GM21381 (cell line): ENCODE measurements around the gene SPHK2.
"Not testable (repeated sequence)": the region's sequence is repeated elsewhere in the genome, so short reads cannot be mapped to it uniquely, and the experiment has no call there.

Experiments used
- ATAC-seq: cut with Tn5 transposase; IDR thresholded peaks from one replicate; pipeline ENCODE4 v1.9.1; 2021; ENCODE audit warnings: mild to moderate bottlenecking, moderate library complexity; ENCODE audit not compliant: unreplicated experiment

SPHK2 gene

GRCh38 chr19:48656840-48657474 is 37.7 kb downstream of the SPHK2 start:
- no peak for ATAC-seq

- ATAC-seq = not testable (repeated sequence)
These were observed 38.5 kb downstream of the SPHK2 start for GRCh38 chr19:48657828-48658227.

DNA sequence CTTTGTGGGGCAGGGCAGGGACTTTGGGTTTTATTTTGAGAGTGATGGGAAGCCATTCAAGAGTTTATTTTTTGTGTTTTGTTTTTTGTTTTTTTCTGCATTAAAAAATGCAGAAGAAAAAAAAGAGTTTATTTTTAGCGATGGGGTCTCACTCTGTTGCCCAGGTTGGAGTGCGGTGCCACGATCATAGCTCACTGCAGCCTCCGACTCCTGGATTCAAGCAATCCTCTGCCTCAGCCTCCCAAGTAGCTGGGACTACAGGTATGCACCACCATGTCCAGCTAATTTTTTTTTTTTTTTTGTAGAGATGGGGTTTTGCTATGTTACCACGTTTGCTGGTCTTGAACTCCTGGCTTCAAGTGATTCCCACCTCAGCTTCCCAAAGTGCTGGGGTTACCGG is 39.2 kb downstream of the SPHK2 start:
- no peak for ATAC-seq

GRCh38 chr19:48659768-48660167 is 40.5 kb downstream of the SPHK2 start:
- no peak for ATAC-seq

GRCh38 chr19:48660852-48661710 is 41.8 kb downstream of the SPHK2 start:
- peak; percentile 87 for ATAC-seq

GRCh38 chr19:48661711-48662090 is 42.4 kb downstream of the SPHK2 start:
- ATAC-seq = no peak

- no peak for ATAC-seq
These were observed 44.4 kb downstream of the SPHK2 start for GRCh38 chr19:48663667-48664066.

GRCh38 chr19:48664476-48664875 is 45.2 kb downstream of the SPHK2 start:
- no peak for ATAC-seq

DNA sequence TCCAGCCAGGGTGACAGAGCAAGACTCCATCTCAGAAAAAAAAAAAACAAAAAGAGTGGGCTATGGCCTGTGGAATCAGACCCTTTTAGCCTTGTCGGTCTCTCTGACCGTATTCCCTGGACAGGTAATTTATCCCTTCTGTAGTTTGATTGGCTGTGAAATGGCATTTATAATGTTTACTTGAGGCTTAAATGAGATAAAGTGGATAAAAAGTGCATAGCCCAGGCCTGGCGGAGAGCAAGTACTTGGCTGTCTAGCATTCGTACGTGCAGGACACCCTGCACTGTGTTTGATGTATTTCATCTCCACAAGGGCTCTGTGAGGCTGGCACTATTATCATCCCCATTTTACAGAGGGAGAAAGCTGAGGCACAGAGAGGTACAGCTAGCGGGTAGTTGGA is 46.5 kb downstream of the SPHK2 start:
- no peak for ATAC-seq

DNA sequence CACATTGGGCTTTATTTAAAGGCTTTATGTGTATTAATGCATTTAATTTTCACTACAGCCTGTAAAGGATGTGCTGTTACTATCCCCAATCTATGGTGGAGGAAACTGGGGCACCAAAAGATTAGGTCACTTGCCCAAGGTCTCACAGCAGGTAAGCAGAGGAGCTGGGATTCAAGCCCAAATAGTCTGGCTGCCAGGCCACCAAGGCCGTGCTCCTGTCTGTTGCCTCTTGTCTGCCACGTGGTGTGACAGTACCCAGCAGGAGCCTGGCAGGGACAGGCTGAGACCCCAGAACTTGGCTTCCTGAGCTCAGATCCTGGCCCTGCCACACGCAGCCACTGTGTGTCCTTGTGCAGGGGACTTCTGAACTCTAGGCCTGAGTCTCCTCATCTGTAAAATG is 49.0 kb downstream of the SPHK2 start:
- no peak for ATAC-seq

- ATAC-seq = no peak
These were observed 49.5 kb downstream of the SPHK2 start for GRCh38 chr19:48668761-48669160.

GRCh38 chr19:48669903-48670668 is 50.8 kb downstream of the SPHK2 start:
- ATAC-seq = no peak

DNA sequence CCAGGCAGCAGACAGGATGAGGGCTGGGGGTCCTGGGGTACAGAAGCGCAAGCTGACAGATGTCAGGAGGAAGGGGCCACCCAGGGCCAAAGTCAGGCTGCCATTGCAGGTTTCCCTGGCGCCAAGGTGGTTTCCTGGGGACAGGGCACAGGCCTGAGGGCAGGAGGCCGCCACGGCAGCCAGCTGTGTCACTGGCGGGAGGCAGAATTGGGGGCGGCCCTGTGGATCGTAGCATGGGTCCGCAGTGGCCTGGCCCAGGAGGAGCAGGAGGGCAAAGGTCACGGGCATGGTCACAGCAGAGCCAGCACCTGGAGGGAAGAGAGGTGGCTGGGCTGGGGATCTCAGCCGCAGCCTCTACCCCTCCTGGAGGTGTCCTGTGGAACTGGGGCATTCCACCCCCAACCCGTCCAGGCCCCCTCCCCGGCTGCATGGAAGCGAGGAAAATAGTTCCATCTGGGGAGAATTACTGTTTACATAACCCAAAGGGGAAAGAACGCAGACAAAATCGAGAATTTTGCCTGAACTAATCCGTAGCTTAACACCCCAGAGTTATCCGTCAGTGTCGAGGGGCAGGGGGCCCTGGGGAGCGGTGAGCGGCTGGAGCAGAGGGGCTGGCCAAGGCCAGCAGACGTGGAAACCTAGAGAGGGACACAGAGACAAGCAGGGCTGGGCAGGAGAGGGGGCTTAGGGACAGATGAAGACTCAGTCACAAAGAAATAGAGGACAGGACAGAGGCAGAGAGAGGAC is 51.6 kb downstream of the SPHK2 start:
- ATAC-seq = no peak

DNA sequence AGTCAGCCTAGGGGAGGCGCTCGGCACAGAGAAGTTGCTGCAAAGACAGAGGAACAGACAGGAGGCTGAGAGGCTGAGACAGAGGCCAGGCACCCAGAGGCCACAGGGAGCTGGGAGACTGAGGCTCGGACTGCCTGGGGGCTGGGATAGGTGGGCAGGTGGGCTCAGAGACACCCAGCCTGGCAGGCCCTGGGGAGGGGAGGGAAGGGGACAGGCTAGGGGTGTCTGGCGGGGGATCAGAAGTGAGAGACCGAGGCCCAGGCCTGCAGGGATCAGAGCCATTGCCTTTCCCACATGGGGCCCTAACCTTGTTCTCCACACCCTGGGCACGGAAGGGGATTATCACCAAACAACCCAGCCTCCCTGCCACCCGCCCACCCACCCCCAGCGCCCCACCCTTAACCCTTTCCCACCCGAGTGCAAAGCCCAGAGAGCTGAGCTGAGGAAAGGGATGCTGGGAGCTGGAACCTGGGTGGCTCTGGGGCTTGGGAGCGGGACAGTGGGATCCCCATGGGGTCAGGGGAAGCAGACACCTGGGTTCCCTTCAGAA is 52.2 kb downstream of the SPHK2 start:
- no peak for ATAC-seq

- no peak for ATAC-seq
These were observed 53.7 kb downstream of the SPHK2 start, which contains the start of gene NTN5 for GRCh38 chr19:48672994-48673393. TSS of gene NTN5 (minus strand) at chr19:48673017. CDS start at chr19:48670986, 2,031 bp downstream.

DNA sequence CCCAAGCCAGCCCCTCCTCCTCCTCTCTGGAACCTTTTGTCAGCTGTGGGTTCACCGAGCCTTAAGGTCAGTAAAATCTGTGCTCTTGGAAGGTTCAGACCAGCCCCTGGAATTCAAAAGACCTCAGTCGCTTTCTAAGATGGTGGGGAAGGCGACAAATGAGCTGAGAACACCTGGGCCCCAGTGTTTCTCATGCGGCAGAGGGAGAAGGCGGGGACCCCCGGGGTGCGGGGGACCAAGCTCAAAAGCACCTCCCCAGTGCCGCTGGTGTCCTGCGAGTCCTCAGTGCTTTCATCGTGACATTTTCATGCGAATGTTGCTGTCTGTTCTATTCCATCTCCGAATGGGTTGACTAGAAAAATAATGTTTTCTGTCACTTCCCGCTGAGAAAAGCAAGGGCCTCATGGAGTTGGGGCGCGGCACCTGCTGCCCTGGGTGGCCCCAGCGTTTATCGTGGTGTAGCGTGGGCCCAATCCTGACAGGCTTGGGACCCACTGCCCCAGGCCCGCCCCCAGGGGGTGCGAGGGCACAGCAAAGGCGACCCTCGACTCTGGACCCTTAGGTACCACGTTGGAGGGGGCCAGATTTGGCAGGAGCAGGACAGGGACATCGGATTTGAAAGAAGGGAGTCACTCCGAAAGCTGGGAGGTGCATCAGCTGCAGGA is 54.3 kb downstream of the SPHK2 start:
- ATAC-seq = no peak

- no peak for ATAC-seq
These were observed 55.0 kb downstream of the SPHK2 start for GRCh38 chr19:48674216-48674809.

DNA sequence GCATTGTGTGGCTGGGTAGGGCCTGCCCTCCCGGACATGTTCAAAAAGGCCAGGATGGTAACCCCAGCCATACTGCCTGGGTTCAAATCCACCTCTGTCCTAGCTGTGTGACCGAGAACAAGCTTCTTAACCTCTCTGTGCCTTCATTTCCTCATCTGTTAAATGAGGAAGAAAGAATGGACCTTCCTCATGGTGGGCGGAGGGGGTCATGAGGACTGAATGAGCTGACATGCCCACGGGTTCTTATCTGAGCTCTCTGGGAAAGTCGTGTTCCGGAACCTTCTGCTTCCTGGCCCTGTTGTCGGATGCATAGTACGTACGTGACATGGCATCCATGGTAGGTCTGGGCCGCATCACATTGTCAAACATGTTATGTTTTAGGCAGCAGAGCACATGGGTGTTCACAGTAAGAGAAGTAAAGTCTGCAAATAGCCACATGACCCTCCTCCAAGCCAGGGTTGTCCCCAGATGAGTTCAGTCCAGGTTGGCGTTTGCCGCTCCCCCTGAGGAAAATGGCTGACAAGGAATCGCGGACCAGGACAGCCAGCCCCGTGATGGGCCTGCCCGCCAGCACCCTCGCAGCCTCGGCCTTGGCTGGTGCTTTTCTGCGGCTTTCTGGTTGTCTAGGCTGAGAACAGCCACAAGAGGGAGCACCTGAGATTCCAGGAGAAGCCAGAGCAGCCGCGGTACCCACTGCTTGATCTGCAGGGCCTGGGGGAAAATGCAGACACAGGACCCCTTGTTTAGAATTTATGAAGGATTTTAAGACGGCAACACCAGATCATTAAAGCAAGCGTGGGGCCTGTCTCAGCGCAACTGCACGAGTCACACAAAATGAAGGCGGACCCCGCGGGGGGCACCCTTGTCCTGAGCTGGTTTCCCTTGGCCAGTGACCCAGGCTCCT is 55.9 kb downstream of the SPHK2 start:
- ATAC-seq = no peak

DNA sequence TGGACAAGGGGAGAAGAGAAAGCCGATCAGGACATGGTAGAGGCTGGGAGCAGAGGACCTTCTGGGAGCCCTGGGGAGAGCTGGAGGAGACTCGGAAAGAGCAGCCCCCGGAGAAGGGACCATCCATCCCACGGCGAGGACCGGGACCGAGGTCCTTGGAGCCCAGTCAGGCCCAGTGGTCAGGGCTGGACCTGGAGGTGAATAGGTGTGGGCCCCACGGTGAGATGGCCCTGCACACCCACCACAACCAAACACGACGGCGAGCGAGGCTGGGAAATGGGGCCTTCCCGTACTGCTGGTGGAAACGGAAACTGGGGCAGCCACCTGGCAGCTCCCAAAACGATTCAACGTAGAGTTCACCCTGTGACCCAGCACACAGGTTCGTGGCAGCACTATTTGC is 57.2 kb downstream of the SPHK2 start:
- no peak for ATAC-seq
